Measurements from ENCODE around the gene TSC22D4. TPM values are rescaled to one million over a fixed set of nuclear protein-coding genes. Genes with fewer than 3 reads are reported as not detected.

Gene TSC22D4
- total and polyA plus RNA-seq, 9 of the 15 experiments (the other 6 are each of a cell fraction or from before 2014, with no cell fraction given) = 0.37 to 107 (median 28.7) TPM

DNA sequence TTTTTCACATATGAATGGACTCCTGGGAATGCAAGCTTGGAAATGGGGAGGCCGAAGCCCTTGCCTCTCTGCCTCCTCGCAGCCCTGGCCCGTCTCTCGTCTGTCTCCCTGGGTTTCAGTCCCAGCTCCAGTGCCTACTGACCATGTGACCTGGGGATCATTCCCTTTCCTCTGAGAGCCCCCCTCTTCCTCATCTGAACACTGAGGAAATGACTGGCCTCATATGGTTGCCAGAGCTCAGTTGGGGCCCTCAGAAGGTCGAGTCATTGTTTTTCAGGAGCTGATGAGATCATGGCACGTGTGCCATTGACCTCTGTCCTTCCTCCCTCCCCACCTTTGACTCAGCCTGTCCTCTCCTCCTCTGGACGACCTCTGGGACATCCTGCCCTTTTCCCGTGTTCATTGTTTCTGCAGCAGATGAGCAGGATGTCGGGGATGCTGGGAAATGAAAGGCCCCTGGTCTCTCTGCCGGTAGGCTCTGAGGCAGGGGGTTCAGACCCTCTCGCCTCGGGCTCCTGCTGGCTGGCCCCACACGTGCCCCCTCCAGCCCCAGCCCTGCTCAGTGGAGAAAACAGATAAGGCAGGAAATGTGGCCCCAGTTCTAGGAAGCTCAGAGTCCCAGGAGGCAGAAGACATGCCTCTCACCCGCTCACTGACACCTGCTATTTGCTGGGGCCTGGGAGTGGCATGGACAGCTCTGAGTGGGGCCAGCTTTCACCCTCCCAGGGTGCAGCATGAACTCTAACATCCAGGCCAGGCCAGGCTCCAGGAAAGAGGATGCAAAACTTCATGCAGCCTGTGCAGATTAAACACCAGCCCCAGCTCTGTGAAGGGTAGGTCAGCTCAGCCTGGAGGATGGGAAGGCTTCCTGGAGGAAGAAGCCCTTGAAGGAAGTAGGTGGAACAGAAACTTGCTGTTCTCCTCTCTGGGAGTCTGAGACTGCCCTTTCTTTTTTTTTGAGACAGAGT is 34.4 kb downstream of the TSC22D4 start (continued):
- TF ChIP-seq, protein P1, sequence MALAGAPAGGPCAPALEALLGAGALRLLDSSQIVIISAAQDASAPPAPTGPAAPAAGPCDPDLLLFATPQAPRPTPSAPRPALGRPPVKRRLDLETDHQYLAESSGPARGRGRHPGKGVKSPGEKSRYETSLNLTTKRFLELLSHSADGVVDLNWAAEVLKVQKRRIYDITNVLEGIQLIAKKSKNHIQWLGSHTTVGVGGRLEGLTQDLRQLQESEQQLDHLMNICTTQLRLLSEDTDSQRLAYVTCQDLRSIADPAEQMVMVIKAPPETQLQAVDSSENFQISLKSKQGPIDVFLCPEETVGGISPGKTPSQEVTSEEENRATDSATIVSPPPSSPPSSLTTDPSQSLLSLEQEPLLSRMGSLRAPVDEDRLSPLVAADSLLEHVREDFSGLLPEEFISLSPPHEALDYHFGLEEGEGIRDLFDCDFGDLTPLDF (CRISPR knock-in tag; IDR thresholded peaks at IDR 0.05) = peak; percentile 80
- peak; percentile 80 for TF ChIP-seq MTA1 (IDR thresholded peaks at IDR 0.05; ENCODE audit: borderline replicate concordance)
- no peak for TF ChIP-seq CBX2 (IDR thresholded peaks at IDR 0.05; ENCODE audit: insufficient read depth, low read length, poor library complexity, severe bottlenecking)
- TF ChIP-seq POLR2A (conservative IDR thresholded peaks at IDR 0.05) = peak; percentile 70
- no peak for TF ChIP-seq ZNF274 (IDR thresholded peaks at IDR 0.05; ENCODE audit: borderline replicate concordance, low read depth, low read length)
- TF ChIP-seq CREB1 (IDR thresholded peaks at IDR 0.05) = no peak
- peak; percentile 53 for TF ChIP-seq CREB1 (CRISPR knock-in tag; IDR thresholded peaks at IDR 0.05)
- TF ChIP-seq, protein P2, sequence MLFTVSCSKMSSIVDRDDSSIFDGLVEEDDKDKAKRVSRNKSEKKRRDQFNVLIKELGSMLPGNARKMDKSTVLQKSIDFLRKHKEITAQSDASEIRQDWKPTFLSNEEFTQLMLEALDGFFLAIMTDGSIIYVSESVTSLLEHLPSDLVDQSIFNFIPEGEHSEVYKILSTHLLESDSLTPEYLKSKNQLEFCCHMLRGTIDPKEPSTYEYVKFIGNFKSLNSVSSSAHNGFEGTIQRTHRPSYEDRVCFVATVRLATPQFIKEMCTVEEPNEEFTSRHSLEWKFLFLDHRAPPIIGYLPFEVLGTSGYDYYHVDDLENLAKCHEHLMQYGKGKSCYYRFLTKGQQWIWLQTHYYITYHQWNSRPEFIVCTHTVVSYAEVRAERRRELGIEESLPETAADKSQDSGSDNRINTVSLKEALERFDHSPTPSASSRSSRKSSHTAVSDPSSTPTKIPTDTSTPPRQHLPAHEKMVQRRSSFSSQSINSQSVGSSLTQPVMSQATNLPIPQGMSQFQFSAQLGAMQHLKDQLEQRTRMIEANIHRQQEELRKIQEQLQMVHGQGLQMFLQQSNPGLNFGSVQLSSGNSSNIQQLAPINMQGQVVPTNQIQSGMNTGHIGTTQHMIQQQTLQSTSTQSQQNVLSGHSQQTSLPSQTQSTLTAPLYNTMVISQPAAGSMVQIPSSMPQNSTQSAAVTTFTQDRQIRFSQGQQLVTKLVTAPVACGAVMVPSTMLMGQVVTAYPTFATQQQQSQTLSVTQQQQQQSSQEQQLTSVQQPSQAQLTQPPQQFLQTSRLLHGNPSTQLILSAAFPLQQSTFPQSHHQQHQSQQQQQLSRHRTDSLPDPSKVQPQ (CRISPR knock-in tag; IDR thresholded peaks at IDR 0.05; ENCODE audit: borderline replicate concordance) = peak; percentile 58; the same call in 1 of the 2 replicates
- TF ChIP-seq, protein P3, sequence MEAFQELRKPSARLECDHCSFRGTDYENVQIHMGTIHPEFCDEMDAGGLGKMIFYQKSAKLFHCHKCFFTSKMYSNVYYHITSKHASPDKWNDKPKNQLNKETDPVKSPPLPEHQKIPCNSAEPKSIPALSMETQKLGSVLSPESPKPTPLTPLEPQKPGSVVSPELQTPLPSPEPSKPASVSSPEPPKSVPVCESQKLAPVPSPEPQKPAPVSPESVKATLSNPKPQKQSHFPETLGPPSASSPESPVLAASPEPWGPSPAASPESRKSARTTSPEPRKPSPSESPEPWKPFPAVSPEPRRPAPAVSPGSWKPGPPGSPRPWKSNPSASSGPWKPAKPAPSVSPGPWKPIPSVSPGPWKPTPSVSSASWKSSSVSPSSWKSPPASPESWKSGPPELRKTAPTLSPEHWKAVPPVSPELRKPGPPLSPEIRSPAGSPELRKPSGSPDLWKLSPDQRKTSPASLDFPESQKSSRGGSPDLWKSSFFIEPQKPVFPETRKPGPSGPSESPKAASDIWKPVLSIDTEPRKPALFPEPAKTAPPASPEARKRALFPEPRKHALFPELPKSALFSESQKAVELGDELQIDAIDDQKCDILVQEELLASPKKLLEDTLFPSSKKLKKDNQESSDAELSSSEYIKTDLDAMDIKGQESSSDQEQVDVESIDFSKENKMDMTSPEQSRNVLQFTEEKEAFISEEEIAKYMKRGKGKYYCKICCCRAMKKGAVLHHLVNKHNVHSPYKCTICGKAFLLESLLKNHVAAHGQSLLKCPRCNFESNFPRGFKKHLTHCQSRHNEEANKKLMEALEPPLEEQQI (IDR thresholded peaks at IDR 0.05) = peak; percentile 67; the same call in 1 of the 2 replicates
- TF ChIP-seq, protein P4, sequence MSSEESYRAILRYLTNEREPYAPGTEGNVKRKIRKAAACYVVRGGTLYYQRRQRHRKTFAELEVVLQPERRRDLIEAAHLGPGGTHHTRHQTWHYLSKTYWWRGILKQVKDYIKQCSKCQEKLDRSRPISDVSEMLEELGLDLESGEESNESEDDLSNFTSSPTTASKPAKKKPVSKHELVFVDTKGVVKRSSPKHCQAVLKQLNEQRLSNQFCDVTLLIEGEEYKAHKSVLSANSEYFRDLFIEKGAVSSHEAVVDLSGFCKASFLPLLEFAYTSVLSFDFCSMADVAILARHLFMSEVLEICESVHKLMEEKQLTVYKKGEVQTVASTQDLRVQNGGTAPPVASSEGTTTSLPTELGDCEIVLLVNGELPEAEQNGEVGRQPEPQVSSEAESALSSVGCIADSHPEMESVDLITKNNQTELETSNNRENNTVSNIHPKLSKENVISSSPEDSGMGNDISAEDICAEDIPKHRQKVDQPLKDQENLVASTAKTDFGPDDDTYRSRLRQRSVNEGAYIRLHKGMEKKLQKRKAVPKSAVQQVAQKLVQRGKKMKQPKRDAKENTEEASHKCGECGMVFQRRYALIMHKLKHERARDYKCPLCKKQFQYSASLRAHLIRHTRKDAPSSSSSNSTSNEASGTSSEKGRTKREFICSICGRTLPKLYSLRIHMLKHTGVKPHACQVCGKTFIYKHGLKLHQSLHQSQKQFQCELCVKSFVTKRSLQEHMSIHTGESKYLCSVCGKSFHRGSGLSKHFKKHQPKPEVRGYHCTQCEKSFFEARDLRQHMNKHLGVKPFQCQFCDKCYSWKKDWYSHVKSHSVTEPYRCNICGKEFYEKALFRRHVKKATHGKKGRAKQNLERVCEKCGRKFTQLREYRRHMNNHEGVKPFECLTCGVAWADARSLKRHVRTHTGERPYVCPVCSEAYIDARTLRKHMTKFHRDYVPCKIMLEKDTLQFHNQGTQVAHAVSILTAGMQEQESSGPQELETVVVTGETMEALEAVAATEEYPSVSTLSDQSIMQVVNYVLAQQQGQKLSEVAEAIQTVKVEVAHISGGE (CRISPR knock-in tag; IDR thresholded peaks at IDR 0.05) = 0 out of 6 replicates have a peak, but pooled peaks of 1 of the 3 experiments have one; percentile 59
- TF ChIP-seq PTTG1 (tag; IDR thresholded peaks at IDR 0.05; ENCODE audit: low read depth) = no peak
- no peak for TF ChIP-seq ZNF57 (CRISPR knock-in tag; IDR thresholded peaks at IDR 0.05)
- TF ChIP-seq, protein P5, sequence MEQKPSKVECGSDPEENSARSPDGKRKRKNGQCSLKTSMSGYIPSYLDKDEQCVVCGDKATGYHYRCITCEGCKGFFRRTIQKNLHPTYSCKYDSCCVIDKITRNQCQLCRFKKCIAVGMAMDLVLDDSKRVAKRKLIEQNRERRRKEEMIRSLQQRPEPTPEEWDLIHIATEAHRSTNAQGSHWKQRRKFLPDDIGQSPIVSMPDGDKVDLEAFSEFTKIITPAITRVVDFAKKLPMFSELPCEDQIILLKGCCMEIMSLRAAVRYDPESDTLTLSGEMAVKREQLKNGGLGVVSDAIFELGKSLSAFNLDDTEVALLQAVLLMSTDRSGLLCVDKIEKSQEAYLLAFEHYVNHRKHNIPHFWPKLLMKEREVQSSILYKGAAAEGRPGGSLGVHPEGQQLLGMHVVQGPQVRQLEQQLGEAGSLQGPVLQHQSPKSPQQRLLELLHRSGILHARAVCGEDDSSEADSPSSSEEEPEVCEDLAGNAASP (IDR thresholded peaks at IDR 0.05) = no peak
- TF ChIP-seq ZNF197 (CRISPR knock-in tag; IDR thresholded peaks at IDR 0.05; ENCODE audit: low read depth) = peak; percentile 81; the same call in 1 of the 2 replicates

Data from K562 (cell line).